Keratinocyte (primary cell): ENCODE measurements around the gene GNG2.

Source experiments
- CTCF ChIP-seq, 3 experiments: IDR thresholded peaks in 1 of 3; conservative IDR thresholded peaks in 1 of 3; optimal IDR thresholded peaks in 1 of 3; 2 replicates in 2 of 3; 3 replicates in 1 of 3; pipeline versions ENCODE3 to v1.5.1; 2011; ENCODE audit warnings: low read length in 3 of 3, mild to moderate bottlenecking in 3 of 3, moderate library complexity in 2 of 3, control low read depth in 1 of 3, inconsistent platforms in 1 of 3; ENCODE audit not compliant: insufficient read depth in 2 of 3; ENCODE audit errors: extremely low read depth in 1 of 3
- EZH2 ChIP-seq: IDR thresholded peaks from one replicate; pipeline ENCODE4 v1.6.1; 2012; ENCODE audit warnings: inconsistent platforms, mild to moderate bottlenecking, low read length, moderate library complexity

- TF ChIP-seq CTCF (optimal IDR thresholded peaks at IDR 0.05 in 1 of 3, IDR thresholded peaks at IDR 0.05 in 1 of 3, conservative IDR thresholded peaks at IDR 0.05 in 1 of 3; ENCODE audit: extremely low read depth in 1 of 3, insufficient read depth in 2 of 3, low read length in 3 of 3) (no peak), EZH2 (no peak)
Observed at GRCh38 chr14:52007211-52007610, 146.8 kb downstream of the GNG2 start.
